GM08714 (cell line): ENCODE measurements around the gene PPFIBP2.

Experiments
- H3K4me3 ChIP-seq: fragments of 200-500 bp; sonication (Bioruptor generic); 2 replicates; pipeline ENCODE4 v1.5.1; 2014; ENCODE audit warnings: mild to moderate bottlenecking, low read length, inconsistent platforms
- ZNF274 ChIP-seq: IDR thresholded peaks from 2 replicates; pipeline ENCODE4 v1.6.1; 2012; ENCODE audit warnings: mild to moderate bottlenecking, low read depth, low read length

The PPFIBP2 gene

GRCh38 chr11:7579361-7579791 lies 65.6 kb downstream of the PPFIBP2 start:
- no peak overlapping the region for H3K4me3 ChIP-seq
- TF ChIP-seq ZNF274: no peak

GRCh38 chr11:7581021-7581590 lies 67.3 kb downstream of the PPFIBP2 start:
- no peak for TF ChIP-seq ZNF274
- no peak overlapping the region for H3K4me3 ChIP-seq

GRCh38 chr11:7582338-7582985 lies 68.7 kb downstream of the PPFIBP2 start:
- no peak for TF ChIP-seq ZNF274
- H3K4me3 ChIP-seq: no peak overlapping the region

DNA sequence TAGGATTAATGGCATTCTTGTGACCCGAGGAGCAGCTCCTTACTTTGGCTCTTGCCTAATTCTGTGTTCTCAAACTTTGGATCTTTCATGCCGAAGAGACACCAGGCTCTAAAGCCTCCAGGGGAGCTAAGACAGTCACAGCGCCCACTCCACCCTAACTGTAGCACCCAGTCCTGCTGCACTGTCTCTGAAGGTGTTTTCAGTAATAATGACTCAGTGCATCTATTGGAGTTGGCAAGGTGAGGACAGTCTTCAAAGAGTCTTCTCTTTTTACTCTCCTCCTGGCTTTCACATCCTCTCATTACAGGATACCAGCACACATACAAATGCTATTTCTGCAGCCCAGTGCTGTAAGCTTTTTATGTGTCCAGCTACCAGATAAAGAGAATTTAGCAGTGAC lies 69.4 kb downstream of the PPFIBP2 start:
- H3K4me3 ChIP-seq: no peak overlapping the region
- TF ChIP-seq ZNF274: no peak

- TF ChIP-seq ZNF274: no peak
Observed at GRCh38 chr11:7584910-7585309, 71.1 kb downstream of the PPFIBP2 start.

GRCh38 chr11:7585816-7586215 lies 72.0 kb downstream of the PPFIBP2 start:
- TF ChIP-seq ZNF274: no peak
- H3K4me3 ChIP-seq: no peak overlapping the region

More at GRCh38 chr11:7584910-7585309, 71.1 kb downstream of the PPFIBP2 start:
- H3K4me3 ChIP-seq: no peak overlapping the region

DNA sequence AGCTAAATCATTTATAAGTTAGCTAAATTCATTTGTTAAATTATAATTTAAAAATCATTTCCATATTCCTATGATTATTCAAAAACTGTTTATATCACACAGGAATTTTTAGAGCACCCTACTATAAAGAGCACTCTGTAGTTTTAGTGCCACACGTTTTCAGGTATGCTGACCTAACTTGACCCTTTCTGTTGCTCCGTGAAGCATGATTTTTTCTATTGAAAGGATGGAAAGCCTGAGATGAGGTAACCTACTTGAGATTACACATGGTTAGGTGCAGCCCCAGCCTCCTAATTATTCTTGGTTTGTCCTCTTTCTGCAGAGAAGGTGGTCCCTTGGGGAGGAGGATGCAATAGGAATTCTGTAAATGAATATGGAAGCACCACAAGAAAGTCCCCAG lies 72.6 kb downstream of the PPFIBP2 start:
- TF ChIP-seq ZNF274: no peak

DNA sequence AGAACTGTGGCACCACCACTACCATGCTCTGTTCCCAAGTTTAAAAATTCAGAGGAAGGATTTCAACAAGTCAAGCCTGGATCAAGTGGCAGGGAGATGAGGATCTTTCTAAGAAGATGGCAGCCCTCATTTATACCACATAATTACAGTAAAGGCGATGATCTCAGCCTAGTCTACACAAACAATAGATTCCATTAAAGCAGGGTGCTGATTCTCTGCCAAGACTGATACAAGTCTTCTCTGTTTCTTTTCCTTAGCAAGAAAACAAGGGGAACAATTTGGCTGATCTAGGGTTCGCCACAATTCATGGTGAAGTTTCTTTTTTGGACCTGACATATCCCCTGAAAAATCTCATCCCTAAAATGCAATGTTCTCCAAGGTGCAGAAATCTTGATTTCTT lies 73.9 kb downstream of the PPFIBP2 start:
- no peak overlapping the region for H3K4me3 ChIP-seq
- no peak for TF ChIP-seq ZNF274

More for the DNA sequence above, 72.6 kb downstream of the PPFIBP2 start:
- no peak overlapping the region for H3K4me3 ChIP-seq

GRCh38 chr11:7589861-7590260 lies 76.1 kb downstream of the PPFIBP2 start:
- H3K4me3 ChIP-seq: no peak overlapping the region
- no peak for TF ChIP-seq ZNF274

GRCh38 chr11:7590529-7590928 lies 76.7 kb downstream of the PPFIBP2 start:
- TF ChIP-seq ZNF274: no peak

GRCh38 chr11:7591107-7591894 lies 77.5 kb downstream of the PPFIBP2 start:
- no peak for TF ChIP-seq ZNF274
- H3K4me3 ChIP-seq: no peak overlapping the region

More at GRCh38 chr11:7590529-7590928, 76.7 kb downstream of the PPFIBP2 start:
- H3K4me3 ChIP-seq: no peak overlapping the region

GRCh38 chr11:7591987-7592386 lies 78.2 kb downstream of the PPFIBP2 start:
- no peak for TF ChIP-seq ZNF274
- no peak overlapping the region for H3K4me3 ChIP-seq

DNA sequence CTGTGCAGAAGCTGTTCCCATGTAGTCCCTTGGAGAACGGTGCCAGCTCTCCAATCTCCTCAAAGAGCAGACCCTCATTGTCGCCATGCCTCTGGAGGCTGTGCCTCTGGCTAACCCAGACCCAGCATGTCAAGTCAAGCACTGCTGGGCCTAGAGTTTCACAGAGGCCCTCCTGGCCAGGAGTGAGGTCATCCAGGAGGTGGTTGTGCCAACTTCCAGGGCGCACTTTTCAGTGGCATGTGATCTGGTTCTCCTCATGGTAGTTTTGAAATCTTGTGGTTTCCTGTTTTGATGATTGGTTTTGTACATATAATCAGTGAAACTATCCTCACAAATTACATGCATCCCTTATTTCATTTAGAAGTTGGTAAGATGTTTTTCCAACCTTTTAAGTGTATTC lies 78.9 kb downstream of the PPFIBP2 start:
- TF ChIP-seq ZNF274: no peak
- no peak overlapping the region for H3K4me3 ChIP-seq

DNA sequence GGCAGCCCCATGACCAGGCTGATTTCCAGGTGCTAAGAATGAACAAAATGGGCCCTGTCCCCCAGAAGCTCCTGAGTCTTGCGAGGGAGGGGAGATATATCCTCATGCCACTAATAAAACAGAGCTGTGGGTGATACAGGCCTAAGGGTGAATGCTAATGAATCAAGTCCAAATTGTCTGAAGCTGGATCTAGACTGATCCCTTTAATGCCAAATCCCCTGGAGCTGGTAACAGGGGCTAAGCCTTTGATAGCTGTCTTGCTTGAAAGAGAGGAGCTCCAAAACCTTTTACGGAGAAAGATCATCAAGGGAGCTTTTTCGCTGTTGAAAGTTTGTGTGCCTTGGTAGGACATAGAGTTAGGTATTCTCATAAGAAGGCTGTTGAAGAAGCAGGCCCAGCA lies 79.7 kb downstream of the PPFIBP2 start:
- no peak for TF ChIP-seq ZNF274
- no peak overlapping the region for H3K4me3 ChIP-seq
